OCI-LY1 (cell line): ENCODE measurements around the gene TSPAN10.

Source experiments
- H2AFZ ChIP-seq: fragments of 200-600 bp; sonication (generic), shearing (Covaris generic); 2 replicates; pipeline ENCODE4 v1.6.0; 2014; ENCODE audit warnings: antibody characterized with exemption, mild to moderate bottlenecking, low read length
- H3F3A ChIP-seq: fragments of 200-600 bp; sonication (generic), shearing (Covaris generic); 2 replicates; pipeline ENCODE4 v1.6.0; 2014; ENCODE audit warnings: mild to moderate bottlenecking, antibody characterized with exemption, low read length, moderate library complexity; ENCODE audit not compliant: insufficient read depth
- H3K27ac ChIP-seq: fragments of 200-600 bp; sonication (generic); 2 replicates; pipeline ENCODE4 v1.5.1; 2014; ENCODE audit warnings: low read length, mixed run types, mild to moderate bottlenecking, low read depth; ENCODE audit not compliant: poor library complexity, severe bottlenecking
- H3K27me3 ChIP-seq: fragments of 200-600 bp; sonication (generic); 2 replicates; pipeline ENCODE4 v1.6.0; 2014; ENCODE audit warnings: antibody characterized with exemption, mild to moderate bottlenecking, low read length, moderate library complexity; ENCODE audit not compliant: insufficient read depth
- H3K36me3 ChIP-seq: fragments of 200-600 bp; sonication (generic); 2 replicates; pipeline ENCODE4 v1.6.1; 2014; ENCODE audit warnings: mild to moderate bottlenecking, antibody characterized with exemption, low read length, moderate library complexity, mixed read lengths; ENCODE audit not compliant: insufficient read depth
- H3K4me1 ChIP-seq: fragments of 200-600 bp; sonication (generic); 2 replicates; pipeline ENCODE4 v1.5.1; 2014; ENCODE audit warnings: mild to moderate bottlenecking, low read length, moderate library complexity; ENCODE audit not compliant: insufficient read depth, severe bottlenecking
- H3K4me2 ChIP-seq: fragments of 200-600 bp; sonication (generic), shearing (Covaris generic); 2 replicates; pipeline ENCODE4 v1.6.1; 2014; ENCODE audit warnings: low read length
- H3K4me3 ChIP-seq: fragments of 200-600 bp; sonication (generic); 2 replicates; pipeline ENCODE4 v1.5.1; 2014; ENCODE audit warnings: low read length, low read depth, mild to moderate bottlenecking, mixed read lengths; ENCODE audit not compliant: poor library complexity, severe bottlenecking
- H3K79me2 ChIP-seq: fragments of 200-600 bp; shearing (Covaris generic); 2 replicates; pipeline ENCODE4 v1.6.1; 2016; ENCODE audit warnings: mixed run types, low read length, mixed read lengths; ENCODE audit not compliant: insufficient read depth
- H3K9ac ChIP-seq: fragments of 200-600 bp; sonication (generic), shearing (Covaris generic); 2 replicates; pipeline ENCODE4 v1.6.1; 2014; ENCODE audit warnings: mild to moderate bottlenecking, low read length, mixed read lengths
- H3K9me2 ChIP-seq: fragments of 200-600 bp; sonication (generic), shearing (Covaris generic); 2 replicates; pipeline ENCODE4 v1.6.1; 2014; ENCODE audit warnings: low read depth, mild to moderate bottlenecking, low read length, mixed read lengths
- H3K9me3 ChIP-seq: fragments of 200-600 bp; shearing (Covaris generic); 2 replicates; pipeline ENCODE4 v1.6.1; 2014; ENCODE audit warnings: low read length, mixed read lengths
- H4K20me1 ChIP-seq: fragments of 200-600 bp; sonication (generic), shearing (Covaris generic); 2 replicates; pipeline ENCODE4 v1.6.0; 2016; ENCODE audit warnings: mild to moderate bottlenecking, low read length; ENCODE audit not compliant: insufficient read depth
- EZH2 ChIP-seq: fragments of 200-600 bp; sonication (generic), shearing (Covaris generic); IDR thresholded peaks from 2 replicates; pipeline ENCODE4 v1.8.0; 2017; ENCODE audit warnings: borderline replicate concordance, mixed run types, mild to moderate bottlenecking, antibody characterized with exemption, low read length, moderate library complexity, mixed read lengths
- TF ChIP-seq, protein P1 (sequence below): fragments of 200-600 bp; sonication (generic), shearing (Covaris generic); IDR thresholded peaks from 2 replicates; pipeline ENCODE4 v1.5.1; 2017; ENCODE audit warnings: mild to moderate bottlenecking, antibody characterized with exemption, low read length, moderate library complexity, mixed read lengths

The TSPAN10 gene

DNA sequence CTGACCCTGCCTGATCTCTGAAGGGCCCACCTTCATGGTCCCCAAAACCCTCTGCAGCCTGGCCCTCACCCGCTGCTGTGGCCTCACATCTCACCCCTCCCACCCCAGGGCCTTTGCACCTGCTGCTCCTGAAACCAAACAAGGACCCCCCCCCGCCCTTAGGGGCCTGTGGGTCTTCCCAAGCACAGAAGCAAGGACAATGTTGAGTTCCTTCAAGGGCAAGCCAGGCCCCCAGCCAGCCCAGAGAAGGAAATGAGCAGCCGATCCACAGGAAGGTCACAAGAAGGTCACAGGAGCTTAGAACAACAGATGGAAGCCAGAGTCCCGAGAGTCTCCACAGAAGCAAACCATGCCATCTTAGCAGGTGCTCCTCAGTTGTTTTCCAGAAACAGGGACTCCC is 19.8 kb downstream of the TSPAN10 start:
- no peak overlapping the region for H3K27ac ChIP-seq
- H3K9me3 ChIP-seq: no peaks in the 10 kb centered on the region
- no peak overlapping the region for H3K4me2 ChIP-seq
- H3K27me3 ChIP-seq: peaks cover 10% of the 10 kb centered on the region
- no peaks in the 10 kb centered on the region for H3K9me2 ChIP-seq
- H2AFZ ChIP-seq: no peak overlapping the region
- H3F3A ChIP-seq: no peaks in the 10 kb centered on the region
- TF ChIP-seq, protein P1, sequence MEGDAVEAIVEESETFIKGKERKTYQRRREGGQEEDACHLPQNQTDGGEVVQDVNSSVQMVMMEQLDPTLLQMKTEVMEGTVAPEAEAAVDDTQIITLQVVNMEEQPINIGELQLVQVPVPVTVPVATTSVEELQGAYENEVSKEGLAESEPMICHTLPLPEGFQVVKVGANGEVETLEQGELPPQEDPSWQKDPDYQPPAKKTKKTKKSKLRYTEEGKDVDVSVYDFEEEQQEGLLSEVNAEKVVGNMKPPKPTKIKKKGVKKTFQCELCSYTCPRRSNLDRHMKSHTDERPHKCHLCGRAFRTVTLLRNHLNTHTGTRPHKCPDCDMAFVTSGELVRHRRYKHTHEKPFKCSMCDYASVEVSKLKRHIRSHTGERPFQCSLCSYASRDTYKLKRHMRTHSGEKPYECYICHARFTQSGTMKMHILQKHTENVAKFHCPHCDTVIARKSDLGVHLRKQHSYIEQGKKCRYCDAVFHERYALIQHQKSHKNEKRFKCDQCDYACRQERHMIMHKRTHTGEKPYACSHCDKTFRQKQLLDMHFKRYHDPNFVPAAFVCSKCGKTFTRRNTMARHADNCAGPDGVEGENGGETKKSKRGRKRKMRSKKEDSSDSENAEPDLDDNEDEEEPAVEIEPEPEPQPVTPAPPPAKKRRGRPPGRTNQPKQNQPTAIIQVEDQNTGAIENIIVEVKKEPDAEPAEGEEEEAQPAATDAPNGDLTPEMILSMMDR: no peak
- no peak for TF ChIP-seq EZH2
- no peaks in the 10 kb centered on the region for H3K36me3 ChIP-seq
- no peaks in the 10 kb centered on the region for H4K20me1 ChIP-seq
- no peak overlapping the region for H3K4me3 ChIP-seq
- peaks cover 10% of the 10 kb centered on the region for H3K4me1 ChIP-seq
- H3K9ac ChIP-seq: no peak overlapping the region
- H3K79me2 ChIP-seq: no peaks in the 10 kb centered on the region

GRCh38 chr17:81659038-81659437 is 22.0 kb downstream of the TSPAN10 start:
- no peak overlapping the region for H2AFZ ChIP-seq
- no peak overlapping the region for H3K27ac ChIP-seq
- H4K20me1 ChIP-seq: no peaks in the 10 kb centered on the region
- no peak overlapping the region for H3K9ac ChIP-seq
- H3K9me2 ChIP-seq: no peaks in the 10 kb centered on the region
- H3K4me1 ChIP-seq: no peaks in the 10 kb centered on the region
- H3K79me2 ChIP-seq: no peaks in the 10 kb centered on the region
- H3F3A ChIP-seq: no peaks in the 10 kb centered on the region
- TF ChIP-seq, protein P1: no peak
- no peak for TF ChIP-seq EZH2
- H3K27me3 ChIP-seq: peaks cover 5% of the 10 kb centered on the region
- no peak overlapping the region for H3K4me2 ChIP-seq
- no peaks in the 10 kb centered on the region for H3K9me3 ChIP-seq
- H3K36me3 ChIP-seq: peaks cover 3% of the 10 kb centered on the region; the same call in 1 of the 2 replicates
- H3K4me3 ChIP-seq: no peak overlapping the region

DNA sequence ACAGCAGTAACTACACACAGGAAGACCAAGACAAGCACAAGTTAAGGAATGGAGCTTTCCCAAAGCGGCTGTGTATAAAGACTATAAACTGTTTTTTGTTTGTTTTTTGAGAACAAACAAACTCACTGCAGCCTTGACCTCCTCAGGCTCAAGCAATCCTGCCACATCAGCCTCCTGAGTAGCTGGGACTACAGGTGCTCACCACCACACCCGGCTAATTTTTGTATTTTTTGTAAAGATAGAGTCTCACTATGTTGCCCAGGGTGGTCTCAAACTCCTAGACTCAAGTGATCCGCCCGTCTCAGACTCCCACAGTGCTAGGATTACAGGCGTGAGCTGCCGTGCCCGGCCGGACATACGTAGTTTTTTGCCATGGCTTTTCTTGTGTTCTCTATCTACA is 23.4 kb downstream of the TSPAN10 start:
- Histone ChIP-seq H3K27me3 (no peaks in the 10 kb centered on the region), H3K9ac (no peak overlapping the region), H3K9me3 (no peaks in the 10 kb centered on the region), H3F3A (no peaks in the 10 kb centered on the region), H3K79me2 (no peaks in the 10 kb centered on the region), H2AFZ (no peak overlapping the region), H3K4me2 (no peak overlapping the region), H3K36me3 (peaks cover 16% of the 10 kb centered on the region), H4K20me1 (no peaks in the 10 kb centered on the region), H3K4me1 (peaks cover 6% of the 10 kb centered on the region), H3K4me3 (no peak overlapping the region), H3K27ac (no peak overlapping the region), H3K9me2 (no peaks in the 10 kb centered on the region)
- no peak for TF ChIP-seq EZH2
- TF ChIP-seq, protein P1: no peak
